Measurements from ENCODE around the gene SAP25.

GRCh38 chr7:100547872-100548271 lies 25.8 kb downstream of the SAP25 start:
- no peak for TF ChIP-seq POLR2A (IDR thresholded peaks at IDR 0.05)
- no peak for TF ChIP-seq CTCF (IDR thresholded peaks at IDR 0.05)
